GM19397 (cell line): ENCODE data around the gene STK11IP.

Source experiments
- ATAC-seq: cut with Tn5 transposase; IDR thresholded peaks from one replicate; pipeline ENCODE4 v1.9.1; 2021; ENCODE audit warnings: mild to moderate bottlenecking, moderate library complexity; ENCODE audit not compliant: unreplicated experiment

STK11IP gene

DNA sequence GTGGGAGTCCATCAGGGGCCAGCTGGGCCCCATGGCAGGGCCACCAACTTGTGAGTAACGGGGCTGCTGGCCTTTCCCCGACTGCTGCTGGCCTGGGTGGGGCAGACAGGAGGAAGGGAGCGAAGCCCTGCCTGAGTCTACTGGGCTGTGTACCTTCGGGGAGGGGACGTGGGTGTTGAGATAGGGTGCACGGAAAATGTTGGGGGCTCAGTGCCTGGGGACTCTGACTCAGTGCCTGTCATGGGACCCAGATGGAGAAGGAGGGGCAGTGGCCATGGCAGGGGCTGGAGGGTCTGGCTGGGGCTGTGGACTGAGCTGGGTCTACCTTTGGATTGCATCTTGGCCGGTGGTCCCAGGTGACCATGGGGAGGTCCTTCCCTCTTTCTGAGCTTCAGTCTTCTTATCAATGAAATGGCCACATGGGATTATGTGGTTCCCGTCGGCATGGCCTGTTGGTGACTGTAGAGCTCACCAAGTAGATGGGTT lies 33.8 kb downstream of the STK11IP start:
- no peak for ATAC-seq

DNA sequence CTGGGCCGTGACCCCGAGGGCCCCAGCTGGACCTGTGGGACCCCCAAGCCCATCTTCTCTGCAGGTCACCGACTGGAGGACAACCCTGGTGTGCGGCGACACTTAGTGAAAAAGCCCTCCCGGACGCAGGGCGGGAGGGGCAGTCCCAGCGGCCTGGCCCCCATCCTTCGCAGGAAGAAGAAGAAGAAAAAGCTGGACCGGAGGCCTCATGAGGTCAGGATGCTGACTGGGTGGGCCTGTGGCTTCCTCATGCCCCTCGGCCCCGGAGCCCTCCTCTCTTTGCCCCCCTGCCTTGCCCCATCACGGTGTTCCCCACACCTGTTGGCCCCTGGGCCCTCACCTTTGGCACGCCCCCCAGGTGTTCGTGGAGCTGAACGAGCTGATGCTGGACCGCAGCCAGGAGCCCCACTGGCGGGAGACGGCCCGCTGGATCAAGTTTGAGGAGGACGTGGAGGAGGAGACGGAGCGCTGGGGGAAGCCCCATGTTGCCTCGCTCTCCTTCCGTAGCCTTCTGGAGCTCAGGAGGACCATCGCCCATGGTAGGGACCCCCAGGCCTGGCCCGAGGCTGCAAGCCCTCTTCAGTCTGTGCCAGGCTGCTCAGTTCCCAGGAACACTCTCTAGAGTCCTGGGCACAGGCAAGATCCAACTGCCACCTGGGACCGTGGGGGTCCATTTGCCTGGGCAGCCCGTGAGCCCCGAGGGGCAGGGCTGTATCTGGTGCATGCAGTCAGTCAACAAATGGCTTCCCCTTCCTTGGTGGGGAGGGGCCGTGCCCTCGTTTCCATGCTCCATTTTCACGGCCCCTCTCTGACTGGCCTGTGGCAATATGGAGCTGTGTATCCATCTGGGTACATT lies 34.5 kb downstream of the STK11IP start:
- no peak for ATAC-seq

DNA sequence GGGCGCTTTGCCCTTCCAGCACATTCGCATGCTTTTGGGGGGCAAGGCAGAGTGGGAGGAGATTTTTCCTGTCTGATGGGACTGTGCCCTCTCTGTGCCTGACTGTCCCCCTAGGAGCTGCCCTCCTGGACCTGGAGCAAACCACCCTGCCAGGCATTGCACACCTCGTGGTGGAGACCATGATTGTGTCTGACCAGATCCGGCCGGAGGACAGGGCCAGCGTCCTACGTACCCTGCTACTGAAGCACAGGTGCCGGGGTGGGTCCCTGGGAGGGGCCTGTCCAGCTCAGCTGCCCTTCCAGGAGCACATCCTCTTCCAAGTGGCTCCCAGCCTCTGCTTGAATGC lies 35.1 kb downstream of the STK11IP start:
- no peak for ATAC-seq

DNA sequence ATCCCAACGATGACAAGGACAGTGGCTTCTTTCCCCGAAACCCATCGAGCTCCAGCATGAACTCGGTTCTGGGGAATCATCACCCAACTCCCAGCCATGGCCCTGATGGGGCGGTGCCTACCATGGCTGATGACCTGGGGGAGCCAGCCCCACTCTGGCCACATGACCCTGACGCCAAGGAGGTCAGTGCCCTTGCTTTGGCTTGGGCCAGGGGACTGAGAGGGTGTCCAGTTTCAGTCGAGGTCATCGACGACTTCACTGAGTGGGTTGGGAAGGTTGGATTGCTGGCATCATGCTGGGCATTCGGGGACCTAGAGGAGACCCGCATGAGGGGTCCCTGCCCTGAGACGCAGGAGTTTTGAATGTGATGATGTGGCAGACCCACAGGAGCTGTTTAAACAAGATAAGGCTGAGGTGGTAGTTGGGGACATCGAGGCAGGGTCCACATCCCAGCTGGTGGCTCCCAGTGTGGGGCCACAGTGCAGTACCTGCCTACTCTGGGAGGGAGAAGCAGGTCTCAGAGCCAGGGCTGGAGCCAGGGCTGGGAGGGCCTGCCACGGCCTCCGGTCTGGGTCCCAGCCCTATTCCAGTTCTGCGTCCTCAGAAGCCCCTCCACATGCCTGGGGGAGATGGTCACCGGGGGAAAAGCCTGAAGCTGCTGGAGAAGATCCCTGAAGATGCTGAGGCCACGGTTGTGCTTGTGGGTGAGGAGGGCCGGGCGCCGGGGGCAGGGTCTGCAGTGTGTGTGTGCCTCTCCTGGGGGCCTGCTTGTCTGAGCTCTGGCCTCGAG lies 35.8 kb downstream of the STK11IP start:
- ATAC-seq, result no peak

DNA sequence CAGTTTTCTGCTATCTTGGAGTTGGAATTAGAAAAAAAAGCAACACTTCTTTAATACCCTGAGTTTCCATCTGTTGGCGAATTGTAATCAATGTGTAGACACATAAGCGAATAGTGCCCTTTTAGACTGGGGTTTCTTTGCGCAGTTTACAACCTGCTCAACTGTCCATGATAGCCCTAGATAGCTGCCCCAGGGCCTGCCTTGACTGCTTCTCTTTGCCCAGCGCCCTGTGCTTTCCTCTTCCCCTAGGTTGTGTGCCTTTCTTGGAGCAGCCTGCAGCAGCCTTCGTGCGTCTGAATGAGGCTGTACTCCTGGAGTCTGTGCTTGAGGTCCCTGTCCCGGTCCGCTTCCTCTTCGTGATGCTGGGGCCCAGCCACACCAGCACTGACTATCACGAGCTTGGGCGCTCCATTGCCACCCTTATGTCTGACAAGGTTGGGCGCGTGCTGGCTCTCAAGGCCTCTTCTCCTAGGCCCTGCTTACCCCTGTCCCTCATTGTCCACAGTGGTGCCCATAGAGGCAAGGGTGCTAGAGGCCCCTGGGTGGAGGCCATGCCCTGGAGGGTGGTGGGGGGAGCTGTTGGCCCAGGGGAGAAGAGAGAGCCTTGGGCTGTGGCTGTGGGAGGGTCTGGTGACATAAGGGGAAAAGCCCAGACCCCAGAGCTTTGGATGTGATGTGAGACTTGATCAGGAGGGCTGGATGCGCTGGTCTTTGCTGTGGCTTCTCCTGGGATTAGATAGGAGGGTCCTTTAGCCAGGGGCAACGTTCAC lies 36.7 kb downstream of the STK11IP start:
- no peak for ATAC-seq

DNA sequence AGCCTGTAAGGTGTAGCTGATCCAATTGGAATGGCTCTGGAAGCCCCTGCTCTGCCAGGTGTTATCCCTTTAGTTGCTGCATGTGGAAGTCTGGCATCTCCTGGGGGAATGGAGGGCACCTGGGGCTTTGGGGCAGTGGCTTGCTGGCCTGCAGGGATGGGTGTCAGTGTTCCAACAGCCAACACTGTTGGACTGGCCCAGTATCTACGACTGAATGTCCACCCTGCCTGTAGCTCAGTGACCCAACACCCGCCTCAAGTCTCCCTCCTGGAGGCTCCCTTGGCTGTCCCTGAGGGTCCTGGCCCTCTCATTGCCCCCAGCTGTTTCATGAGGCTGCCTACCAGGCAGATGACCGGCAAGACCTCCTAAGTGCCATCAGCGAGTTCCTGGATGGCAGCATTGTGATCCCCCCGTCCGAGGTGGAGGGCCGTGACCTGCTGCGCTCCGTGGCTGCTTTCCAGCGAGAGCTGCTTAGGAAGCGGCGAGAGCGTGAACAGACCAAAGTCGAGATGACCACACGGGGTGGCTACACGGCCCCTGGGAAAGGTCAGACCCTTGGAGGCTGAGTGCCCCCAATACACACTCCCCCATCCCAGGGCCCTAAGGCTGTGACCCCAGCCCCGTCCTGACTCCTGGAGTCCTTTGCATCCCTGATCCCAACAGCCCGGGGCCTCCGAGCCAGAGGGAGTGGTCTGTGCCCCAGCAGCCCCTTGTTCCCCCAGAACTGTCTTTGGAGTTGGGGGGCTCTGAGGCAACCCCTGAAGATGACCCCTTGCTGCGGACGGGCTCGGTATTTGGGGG lies 37.5 kb downstream of the STK11IP start:
- ATAC-seq, result no peak

DNA sequence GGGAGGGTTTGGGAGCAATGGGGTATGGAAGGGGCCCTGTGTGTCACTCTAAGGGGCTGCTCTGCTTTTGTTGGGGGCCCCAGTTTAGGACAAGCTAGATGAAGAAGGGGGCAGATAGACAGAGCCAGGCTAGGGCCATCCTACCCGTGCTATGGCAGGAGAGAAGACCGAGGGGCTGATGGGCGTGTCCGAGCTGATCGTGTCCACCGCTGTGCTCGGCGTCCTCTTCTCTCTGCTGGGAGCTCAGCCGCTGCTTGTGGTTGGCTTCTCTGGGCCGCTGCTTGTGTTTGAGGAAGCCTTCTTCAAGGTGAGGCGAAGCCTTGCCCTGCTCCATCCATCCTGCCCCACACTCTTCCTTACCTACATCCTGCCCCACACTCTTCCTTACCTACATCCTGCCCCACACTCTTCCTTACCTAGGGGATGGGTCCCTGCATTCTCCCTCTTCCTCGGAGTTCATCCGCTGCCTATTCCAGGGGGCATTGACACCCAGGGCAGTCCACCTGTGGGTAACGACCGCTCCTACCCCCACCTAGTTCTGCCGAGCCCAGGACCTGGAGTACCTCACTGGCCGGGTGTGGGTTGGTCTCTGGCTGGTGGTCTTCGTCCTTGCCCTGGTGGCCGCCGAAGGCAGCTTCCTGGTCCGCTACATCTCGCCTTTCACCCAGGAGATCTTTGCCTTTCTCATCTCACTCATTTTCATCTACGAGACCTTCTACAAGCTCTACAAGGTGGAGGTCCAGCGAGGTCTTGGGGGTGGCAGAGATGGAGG lies 38.7 kb downstream of the STK11IP start:
- ATAC-seq, result no peak

DNA sequence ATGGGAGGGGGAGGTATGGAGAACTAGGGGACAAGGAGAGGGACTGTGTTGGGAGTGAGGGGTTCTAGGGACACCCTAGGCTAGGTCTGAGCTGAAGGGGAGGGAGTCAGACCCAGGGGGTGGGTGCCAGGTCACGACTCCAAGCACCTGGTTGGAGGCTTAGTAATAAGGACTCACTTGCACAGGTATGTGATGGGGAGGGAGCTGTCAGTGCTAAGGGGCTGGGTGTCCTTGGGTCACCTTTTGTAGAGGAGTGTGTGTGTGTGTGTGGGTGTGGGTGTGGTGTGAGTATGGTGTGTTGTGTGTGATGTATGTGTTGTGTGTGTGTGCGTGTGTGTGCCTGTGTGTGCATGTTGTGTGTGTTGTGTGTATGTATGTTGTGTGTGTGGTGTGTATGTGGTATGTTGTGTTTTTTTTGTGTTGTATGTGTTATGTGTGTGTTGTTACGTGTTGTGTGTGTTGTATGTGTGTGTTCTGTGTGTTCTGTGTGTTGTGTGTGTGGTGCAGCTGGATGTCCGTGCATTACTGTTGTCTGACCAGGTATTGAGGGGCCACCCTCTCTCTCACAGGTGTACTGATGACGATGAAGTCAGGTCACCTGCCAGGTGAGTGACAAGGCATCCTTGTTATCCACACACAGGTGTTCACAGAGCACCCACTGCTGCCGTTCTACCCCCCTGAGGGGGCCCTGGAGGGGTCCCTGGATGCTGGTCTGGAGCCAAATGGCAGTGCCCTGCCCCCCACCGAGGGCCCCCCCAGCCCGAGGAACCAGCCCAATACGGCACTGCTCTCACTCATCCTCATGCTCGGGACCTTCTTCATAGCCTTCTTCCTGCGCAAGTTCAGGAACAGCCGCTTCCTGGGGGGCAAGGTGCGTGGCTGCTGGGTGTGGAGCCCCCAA lies 39.5 kb downstream of the STK11IP start:
- ATAC-seq, result no peak

DNA sequence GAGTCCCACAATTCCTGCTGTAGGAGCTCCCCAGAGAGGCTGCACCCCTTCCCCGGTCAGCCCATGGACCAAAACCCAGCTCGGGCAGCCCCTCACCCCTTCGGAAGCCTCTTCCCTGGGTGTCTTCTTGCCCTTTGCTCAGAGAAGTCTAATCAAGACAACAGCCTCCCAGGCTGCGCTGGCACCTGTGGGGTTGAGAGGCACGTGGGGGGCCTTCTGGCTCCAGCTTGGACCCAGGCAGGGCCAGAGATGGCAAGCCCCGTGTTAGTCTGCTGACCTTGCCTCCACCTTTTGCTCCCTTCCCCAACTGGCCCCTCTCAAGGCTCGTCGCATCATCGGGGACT lies 40.2 kb downstream of the STK11IP start:
- ATAC-seq, result no peak

DNA sequence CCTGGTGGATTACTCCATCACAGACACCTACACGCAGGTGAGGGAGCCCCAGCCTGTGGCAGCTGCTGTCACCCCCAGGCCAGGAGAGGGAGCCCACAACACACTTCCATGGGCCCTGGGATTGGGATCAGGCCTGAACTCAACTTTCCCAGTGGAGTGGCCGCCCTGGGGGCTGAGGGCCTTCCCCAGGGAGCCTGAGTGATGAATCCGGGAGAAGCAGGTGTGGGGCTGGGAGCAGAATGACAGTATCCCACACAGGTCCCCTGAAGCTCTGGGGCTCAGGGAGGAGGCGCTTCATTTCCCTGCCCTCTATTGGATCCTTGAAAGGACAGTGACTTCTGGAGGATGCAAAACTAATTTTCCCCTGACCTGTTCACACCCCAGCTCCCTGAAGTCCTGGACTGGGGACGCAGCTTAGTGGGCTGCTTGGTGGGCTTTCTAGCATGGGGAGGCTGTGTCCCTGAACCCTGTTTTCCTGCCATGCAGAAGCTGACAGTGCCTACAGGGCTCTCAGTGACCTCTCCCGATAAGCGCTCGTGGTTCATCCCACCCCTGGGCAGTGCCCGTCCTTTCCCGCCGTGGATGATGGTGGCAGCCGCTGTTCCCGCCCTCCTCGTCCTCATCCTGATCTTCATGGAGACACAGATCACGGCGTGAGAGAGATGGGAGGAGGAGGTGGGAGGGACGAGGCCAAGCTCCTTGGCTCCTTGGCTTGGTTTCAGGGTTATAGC lies 40.7 kb downstream of the STK11IP start:
- ATAC-seq, result no peak

DNA sequence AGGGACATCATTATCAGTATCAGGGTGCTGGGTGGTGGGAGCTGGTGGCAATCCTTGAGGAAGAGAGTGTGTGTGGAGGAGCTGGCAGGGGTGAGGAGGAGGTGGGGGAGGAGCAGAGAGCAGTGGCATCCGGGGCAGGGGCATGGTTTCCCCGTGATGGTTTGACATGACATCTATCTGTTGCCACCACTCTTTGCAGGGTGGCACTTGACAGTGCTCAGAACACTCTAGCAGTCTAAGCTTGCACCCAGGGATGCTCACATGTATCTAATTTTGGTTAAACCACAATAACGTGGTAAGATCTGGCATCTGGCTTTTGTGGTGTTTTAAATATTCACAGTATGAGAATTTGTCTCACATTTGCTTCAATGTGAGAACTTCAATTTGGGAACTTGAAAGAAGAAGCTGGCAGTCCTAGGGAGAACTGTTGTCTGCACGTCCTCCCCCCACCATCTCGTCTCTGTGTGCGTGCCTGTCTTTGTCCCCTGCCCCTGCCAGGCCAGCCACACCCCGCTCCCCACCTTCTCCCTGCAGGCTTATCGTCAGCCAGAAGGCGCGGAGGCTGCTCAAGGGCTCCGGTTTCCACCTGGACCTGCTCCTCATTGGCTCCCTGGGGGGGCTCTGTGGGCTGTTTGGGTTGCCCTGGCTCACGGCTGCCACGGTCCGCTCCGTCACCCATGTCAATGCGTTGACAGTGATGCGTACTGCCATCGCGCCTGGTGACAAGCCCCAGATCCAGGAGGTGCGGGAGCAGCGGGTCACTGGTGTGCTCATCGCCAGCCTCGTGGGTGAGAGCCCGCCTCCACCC lies 41.5 kb downstream of the STK11IP start:
- ATAC-seq, result no peak

DNA sequence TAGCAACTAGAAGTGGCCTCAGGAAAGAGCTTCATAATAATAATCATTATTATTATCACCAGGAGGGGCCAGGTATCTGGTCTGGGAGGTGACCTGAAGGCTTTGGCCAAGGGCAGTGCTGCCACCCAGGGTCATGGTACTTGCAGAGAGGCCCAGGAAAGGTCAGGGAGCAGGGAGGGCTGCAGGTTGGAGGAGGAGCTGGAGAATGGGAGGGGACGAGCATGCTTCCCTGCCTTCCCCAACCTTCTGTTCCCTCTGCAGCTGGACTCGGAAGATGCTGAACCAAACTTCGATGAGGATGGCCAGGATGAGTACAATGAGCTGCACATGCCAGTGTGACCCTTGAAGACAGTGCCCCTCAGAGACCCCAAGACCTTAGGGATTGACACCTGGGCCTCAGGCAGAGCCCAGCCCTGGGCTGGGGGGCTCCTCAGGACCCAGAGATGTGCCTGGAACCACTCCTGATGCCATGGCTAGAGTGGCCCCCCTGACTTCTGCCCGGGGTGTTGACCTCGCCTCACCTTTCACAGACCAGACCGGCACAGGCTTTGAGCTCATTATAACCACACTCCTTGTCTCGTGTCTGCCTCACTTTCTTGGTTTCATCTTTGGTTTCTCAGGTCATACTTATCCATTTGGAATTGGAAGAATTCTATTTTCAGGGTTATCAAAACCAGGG lies 43.9 kb downstream of the STK11IP start:
- ATAC-seq, result no peak

DNA sequence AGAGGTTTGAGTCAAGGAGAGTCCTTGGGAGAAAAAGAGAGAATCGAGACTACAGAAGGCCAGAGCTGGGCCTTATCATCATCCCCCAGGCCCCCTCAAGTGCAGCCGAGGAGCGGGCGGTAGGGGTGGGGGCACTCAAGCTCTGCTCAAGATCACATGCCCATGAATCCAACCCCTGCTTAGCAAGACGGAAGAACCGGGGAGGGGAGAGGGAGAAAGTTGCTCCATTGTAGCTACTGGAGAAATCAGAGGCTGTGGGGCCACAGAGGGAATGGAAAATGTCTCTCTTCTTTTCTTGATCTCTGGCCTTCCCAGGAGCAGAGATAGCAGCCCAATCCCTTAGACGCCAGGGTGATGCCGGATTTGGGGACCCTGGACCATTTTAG lies 44.4 kb downstream of the STK11IP start:
- ATAC-seq, result no peak

DNA sequence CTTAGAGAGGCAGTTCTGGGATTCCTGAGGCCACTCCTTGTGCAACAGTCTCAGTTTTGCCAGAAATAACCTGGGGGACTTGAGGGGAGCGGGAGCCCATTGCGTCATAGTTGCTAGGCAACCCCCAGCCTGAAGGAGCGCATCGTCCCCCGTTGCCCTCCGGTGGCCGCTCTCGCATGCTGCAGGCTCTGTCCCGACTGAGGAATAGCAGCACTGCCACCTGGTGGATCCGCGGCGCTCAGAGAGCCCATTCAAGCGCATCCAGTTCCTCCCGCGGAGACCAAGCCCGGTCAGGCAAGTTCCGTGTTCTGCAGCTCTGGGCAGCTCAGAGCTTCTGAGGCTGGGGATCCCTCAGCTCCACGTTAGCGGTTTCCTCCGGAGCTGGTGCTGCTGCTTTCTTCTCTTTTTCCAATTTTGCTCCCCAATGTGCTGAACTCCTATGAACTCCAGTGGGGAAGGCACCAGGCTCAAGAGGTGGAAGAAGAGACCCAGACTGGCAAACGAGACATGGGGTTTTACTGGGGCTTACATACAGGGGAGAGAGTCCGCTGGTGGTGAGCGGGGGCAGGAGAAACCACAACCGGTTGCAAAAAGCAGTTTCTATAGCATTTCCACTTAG lies 44.9 kb downstream of the STK11IP start:
- ATAC-seq, result peak; percentile 97

DNA sequence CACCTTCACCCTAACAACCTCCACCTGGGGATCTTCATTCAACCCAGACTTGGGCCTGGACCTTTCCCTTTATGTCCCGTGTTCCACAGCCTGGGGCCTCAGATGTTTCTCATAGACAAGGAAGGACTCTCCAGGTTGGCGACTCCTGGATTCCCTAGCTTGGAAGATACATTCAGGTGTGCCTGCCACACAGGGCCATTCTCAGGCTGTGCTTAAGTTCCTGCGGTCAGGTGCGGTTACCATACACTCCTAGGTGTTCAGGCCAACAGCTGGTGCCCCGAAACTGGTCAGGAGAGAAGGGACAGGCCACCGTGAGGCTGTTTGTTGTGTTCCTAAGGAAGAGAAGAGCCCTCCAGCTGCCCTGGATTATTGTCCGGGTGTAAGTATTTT lies 45.4 kb downstream of the STK11IP start:
- ATAC-seq, result no peak

DNA sequence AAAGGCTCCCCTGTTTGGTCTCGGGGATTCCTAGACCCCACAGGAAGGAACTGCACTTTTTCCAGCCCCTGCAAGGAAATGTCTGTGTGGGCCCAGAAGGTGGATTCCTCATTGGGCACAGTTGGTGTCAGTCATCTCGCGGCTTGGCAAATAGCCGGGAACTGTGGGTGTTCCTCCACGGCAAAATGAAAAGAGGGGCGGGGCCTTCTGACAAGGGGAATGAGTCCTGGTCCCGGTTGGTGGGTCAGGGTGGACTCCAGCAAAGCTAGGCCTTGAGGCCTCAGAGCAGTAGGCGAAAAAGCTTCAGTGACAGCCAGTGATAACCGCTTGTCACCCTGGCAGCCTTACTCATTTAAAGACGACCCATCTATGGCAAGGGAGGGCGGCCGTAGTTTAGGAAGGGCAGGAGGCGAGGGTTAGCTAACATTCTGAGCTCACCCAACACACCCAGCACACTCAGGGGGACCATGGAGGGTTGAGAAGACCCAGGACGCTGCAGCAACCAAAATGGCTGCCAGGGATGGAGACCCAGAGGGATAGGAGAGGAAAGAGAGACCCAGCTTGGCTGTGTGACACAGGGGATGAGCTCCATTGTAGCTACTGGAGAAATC lies 46.2 kb downstream of the STK11IP start:
- ATAC-seq, result no peak
